GM21619 (cell line): ENCODE results near the gene ZNF844.
A peak's percentile ranks its signal among the peaks of the same experiment; 100 is the strongest.
"Not testable (repeated sequence)": the region's sequence is repeated elsewhere in the genome, so short reads cannot be mapped to it uniquely, and the experiment has no call there.

Experiments
- ATAC-seq: cut with Tn5 transposase; IDR thresholded peaks from one replicate; pipeline ENCODE4 v1.9.1; 2021; ENCODE audit not compliant: unreplicated experiment

ZNF844 gene

DNA sequence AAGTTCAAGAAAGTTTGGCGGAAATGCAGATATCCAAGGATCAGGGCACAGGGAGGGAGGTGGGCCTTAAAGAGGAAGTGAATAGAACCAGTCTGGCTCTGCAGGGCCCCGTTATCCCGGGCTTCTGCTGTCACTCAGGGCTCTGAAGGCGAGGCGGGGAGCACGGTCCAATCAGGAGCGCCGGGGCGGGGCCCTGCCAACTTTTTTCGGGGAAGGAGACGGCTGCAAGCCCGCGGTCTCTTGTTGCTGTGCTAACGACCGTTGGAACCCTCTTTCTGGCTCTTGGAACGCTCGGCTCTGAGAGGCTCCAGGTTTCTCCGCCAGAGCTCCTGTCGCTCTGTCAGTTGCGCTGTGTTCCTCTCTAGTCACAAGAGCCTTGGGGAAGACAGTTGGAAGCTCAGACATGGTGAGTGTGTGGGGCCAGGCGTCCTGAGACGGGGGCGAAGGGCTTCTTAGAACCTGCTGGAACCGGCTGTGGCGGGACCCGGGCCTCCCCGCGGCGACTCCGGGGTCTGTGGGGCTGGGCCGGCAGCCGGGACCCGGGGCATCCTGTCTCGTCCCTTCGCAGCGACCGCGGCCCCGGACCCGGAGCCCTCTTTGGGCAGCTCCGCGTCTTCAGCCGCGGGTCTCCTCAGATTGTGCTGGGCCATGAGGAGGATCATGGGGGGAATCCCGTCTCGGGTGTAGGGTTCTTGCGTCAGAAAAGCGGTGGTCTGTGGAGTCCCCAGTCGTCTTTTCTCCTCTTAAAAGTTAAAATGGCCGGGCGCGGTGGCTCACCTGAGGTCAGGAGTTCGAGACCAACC lies 27.7 kb downstream of the ZNF844 start:
- ATAC-seq = peak; percentile 61

DNA sequence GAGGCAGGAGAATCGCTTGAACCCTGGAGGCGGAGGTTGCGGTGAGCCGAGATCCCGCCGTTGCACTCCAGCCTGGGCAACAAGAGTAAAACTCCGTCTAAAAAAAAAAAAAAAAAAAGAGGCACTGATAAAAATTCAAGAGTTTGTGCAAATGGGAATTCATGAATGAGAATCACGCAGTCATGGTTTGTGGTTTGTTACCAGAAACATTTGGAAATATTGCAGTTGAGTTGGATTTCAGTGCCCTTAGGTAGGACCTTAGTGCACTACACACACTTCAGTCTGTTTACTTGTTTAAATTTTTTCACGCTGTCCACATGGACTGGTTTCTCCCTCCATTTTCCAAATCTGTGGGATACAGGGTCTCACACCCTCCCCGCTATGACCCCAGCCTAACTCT lies 28.4 kb downstream of the ZNF844 start:
- no peak for ATAC-seq

- ATAC-seq = no peak
These were observed 29.2 kb downstream of the ZNF844 start for GRCh38 chr19:12093777-12094176.

GRCh38 chr19:12095111-12095790 lies 30.7 kb downstream of the ZNF844 start:
- no peak for ATAC-seq

DNA sequence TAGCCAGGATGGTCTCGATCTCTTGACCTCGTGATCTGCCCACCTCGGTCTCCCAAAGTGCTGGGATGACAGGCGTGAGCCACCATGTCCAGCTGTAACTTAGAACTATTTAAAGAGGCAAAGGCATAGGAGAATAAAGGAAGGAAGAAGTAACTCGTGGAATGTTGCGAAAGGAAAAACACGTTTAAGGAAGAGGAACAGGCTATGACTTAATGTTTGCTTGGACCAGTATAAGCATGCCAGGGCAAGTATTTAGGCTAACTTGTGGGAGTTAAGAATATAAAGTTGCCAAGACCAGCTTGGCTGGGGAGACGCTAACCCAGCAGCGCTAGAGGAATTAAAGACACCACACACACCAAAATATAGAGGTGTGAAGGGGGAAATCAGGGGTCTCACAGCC lies 33.5 kb downstream of the ZNF844 start:
- ATAC-seq = no peak

GRCh38 chr19:12103909-12104308 lies 39.4 kb downstream of the ZNF844 start:
- not testable (repeated sequence) for ATAC-seq

- ATAC-seq = no peak
These were observed 46.6 kb downstream of the ZNF844 start for GRCh38 chr19:12111176-12111575.

- no peak for ATAC-seq
These were observed 47.6 kb downstream of the ZNF844 start for GRCh38 chr19:12111943-12112637.

- ATAC-seq = no peak
These were observed 48.2 kb downstream of the ZNF844 start for GRCh38 chr19:12112701-12113100.

DNA sequence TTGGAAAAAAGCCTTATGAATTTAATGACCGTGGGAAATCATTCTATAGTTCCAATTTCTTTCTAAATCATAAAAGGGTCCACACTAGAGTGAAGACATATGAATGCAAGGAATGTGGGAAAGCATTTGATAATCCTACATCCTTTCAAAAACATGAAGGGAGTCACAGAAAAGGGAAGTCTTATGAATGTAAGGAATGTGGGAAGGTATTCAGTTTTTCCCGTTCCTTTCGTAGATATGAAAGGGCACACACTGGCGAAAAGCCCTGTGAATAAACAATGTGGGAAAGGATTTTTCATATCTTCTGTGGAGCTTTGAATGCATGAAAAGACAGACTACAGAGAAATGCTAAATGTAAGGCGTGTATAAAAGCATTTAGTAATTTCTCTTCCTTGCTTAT lies 48.6 kb downstream of the ZNF844 start:
- no peak for ATAC-seq

GRCh38 chr19:12117201-12117970 lies 52.9 kb downstream of the ZNF844 start:
- no peak for ATAC-seq

- ATAC-seq = no peak
These were observed 62.2 kb downstream of the ZNF844 start for GRCh38 chr19:12126707-12127106.
